HepG2 (cell line): ENCODE results near the gene SDK1. TPM values are rescaled to one million over a fixed set of nuclear protein-coding genes. Genes with fewer than 3 reads are reported as not detected.

Source experiments
- ATAC-seq: fragments of 200-7000 bp; cut with Tn5 transposase; 3 replicates; pipeline ENCODE4 v1.9.1; 2020; ENCODE audit warnings: mild to moderate bottlenecking, moderate library complexity
- BruUV-seq: library from RNA; stranded (reverse); fragments of 400-500 nt; replicated peaks from 2 replicates; lab custom pipeline; 2021; lab: Mats Ljungman, UMichigan
- CTCF ChIA-PET: fragments of 300-600 bp; formaldehyde crosslinking; extraction: SDS; loops from one replicate; lab custom pipeline; 2021; ENCODE audit warnings: low total read pairs, inconsistent platforms, low intra/inter-chr PET ratio; lab: Yijun Ruan, JAX
- POLR2A ChIA-PET: fragments of 350-600 bp; sonication (Branson Sonifier 250); formaldehyde crosslinking; loops from one replicate; lab custom pipeline; 2020; ENCODE audit warnings: antibody characterized with exemption, inconsistent platforms; lab: Yijun Ruan, JAX
- DNase-seq: peaks from one replicate; pipeline ENCODE4 v3.0.0-alpha.2; 2015; ENCODE audit warnings: low spot score
- FAIRE-seq: peaks from 3 replicates; lab custom pipeline; 2011; peaks lifted over from hg19 to GRCh38; lab: Jason Lieb, UNC
- H2AFZ ChIP-seq: one replicate; pipeline ENCODE4 v1.6.1; 2011; ENCODE audit warnings: low read length, inconsistent platforms
- H3K27ac ChIP-seq: fragments of 300-600 bp; 3 replicates; pipeline ENCODE4 v1.8.0; 2011; ENCODE audit warnings: mixed run types, mild to moderate bottlenecking, mixed read lengths, low read length, inconsistent platforms; ENCODE audit not compliant: insufficient read depth; ENCODE audit errors: extremely low read length
- H3K27me3 ChIP-seq, 2 experiments: fragments of 200-600 bp in 1 of 2; 2 replicates in 1 of 2; 3 replicates in 1 of 2; pipeline versions ENCODE4 v1.6.0 to v1.8.0; 2011; ENCODE audit warnings: low read length in 2 of 2, mild to moderate bottlenecking in 2 of 2, moderate library complexity in 2 of 2, inconsistent platforms in 1 of 2; ENCODE audit not compliant: insufficient read depth in 2 of 2, control insufficient read depth in 1 of 2
- H3K36me3 ChIP-seq, 2 experiments: fragments of 200-600 bp in 1 of 2; replicated peaks in 1 of 2; 2 replicates in 1 of 2; 3 replicates in 1 of 2; pipeline versions ENCODE4 v1.5.1 to v1.8.0; 2011; ENCODE audit warnings: low read length in 2 of 2, inconsistent platforms in 1 of 2; ENCODE audit not compliant: insufficient read depth in 2 of 2, control insufficient read depth in 1 of 2
- H3K4me1 ChIP-seq: 2 replicates; pipeline ENCODE4 v1.5.1; 2012; ENCODE audit warnings: low read length, inconsistent platforms; ENCODE audit not compliant: insufficient read depth
- H3K4me2 ChIP-seq: 2 replicates; pipeline ENCODE4 v1.6.0; 2011; ENCODE audit warnings: low read depth, low read length, inconsistent platforms
- H3K4me3 ChIP-seq, 3 experiments: fragments of 200-600 bp in 1 of 3; sonication (generic), shearing (Covaris generic) in 1 of 3; replicated peaks in 1 of 3; 2 replicates each; pipeline ENCODE4 v1.5.1; 2011 to 2016; ENCODE audit warnings: low read length in 3 of 3, inconsistent platforms in 2 of 3, low read depth in 2 of 3, mild to moderate bottlenecking in 2 of 3, control low read depth in 1 of 3, mixed read lengths in 1 of 3; ENCODE audit not compliant: insufficient read depth in 1 of 3
- H3K79me2 ChIP-seq: one replicate; pipeline ENCODE4 v1.6.1; 2011; ENCODE audit warnings: low read length, inconsistent platforms; ENCODE audit not compliant: insufficient read depth
- H3K9ac ChIP-seq: 2 replicates; pipeline ENCODE4 v1.6.0; 2011; ENCODE audit warnings: mild to moderate bottlenecking, low read depth, low read length, inconsistent platforms; ENCODE audit not compliant: insufficient read depth
- H3K9me3 ChIP-seq: 2 replicates; pipeline ENCODE4 v1.5.1; 2012; ENCODE audit warnings: mild to moderate bottlenecking, low read length
- H4K20me1 ChIP-seq: 2 replicates; pipeline ENCODE4 v1.6.0; 2011; ENCODE audit warnings: inconsistent platforms, mild to moderate bottlenecking, low read length, moderate library complexity; ENCODE audit not compliant: insufficient read depth
- CHD4 ChIP-seq: fragments of 200-600 bp; sonication (generic); IDR thresholded peaks from 2 replicates; pipeline ENCODE4 v1.7.0; 2017; ENCODE audit warnings: mild to moderate bottlenecking, low read length, borderline replicate concordance
- DNMT1 ChIP-seq: sonication (generic); formaldehyde crosslinking; IDR thresholded peaks from 2 replicates; pipeline ENCODE4 v1.5.1; 2020; ENCODE audit warnings: mild to moderate bottlenecking, missing genetic modification reagents
- SMYD3 ChIP-seq: sonication (generic); formaldehyde crosslinking; IDR thresholded peaks from 2 replicates; pipeline ENCODE4 v1.8.1; 2023; ENCODE audit warnings: mild to moderate bottlenecking, missing genetic modification reagents
- ZNF501 ChIP-seq: sonication (generic); formaldehyde crosslinking; IDR thresholded peaks from 2 replicates; pipeline ENCODE4 v1.5.1; 2020; ENCODE audit warnings: mild to moderate bottlenecking, moderate library complexity, missing genetic modification reagents
- ZSCAN21 ChIP-seq: sonication (generic); formaldehyde crosslinking; IDR thresholded peaks from 2 replicates; pipeline ENCODE4 v1.8.0; 2022; ENCODE audit warnings: mild to moderate bottlenecking, missing genetic modification reagents, moderate library complexity, borderline replicate concordance
- WGBS: methylation state at CpG from one replicate; pipeline ENCODE4 v1.1.6; 2017; ENCODE audit warnings: low lambda C conversion rate; 5-methylcytosine and 5-hydroxymethylcytosine counted together
- in situ Hi-C: cut with HindIII; loops from 2 replicates; pipeline ENCODE4 v1.10.0; 2017; ENCODE audit warnings: low pct_unique_long_range_greater_than_20kb; ENCODE audit not compliant: extremely low pct_ligation_motif_present
- intact Hi-C: fragments of 100-400 bp; cut with micrococcal nuclease; formaldehyde crosslinking; loops from one replicate; pipeline ENCODE4 v1.10.0; 2022; ENCODE audit not compliant: unreplicated experiment
- polyA plus RNA-seq, 8 experiments: library from polyadenylated mRNA; depleted of rRNA in 3 of 8; stranded (reverse) in 7 of 8; unstranded in 1 of 8; fragments of >200 nt; fragmentation: Illumina TruSeq in 4 of 8; extraction: Trizol in 4 of 8; gene quantifications; 2 replicates each; pipeline versions ENCODE4 v1.2.1 to v1.2.3, GENCODE V29; 2011 to 2016; ENCODE audit warnings: low read depth in 4 of 8, missing spikeins in 1 of 8, mixed read lengths in 1 of 8; ENCODE audit not compliant: insufficient read depth in 1 of 8
- total RNA-seq, 5 experiments: library from RNA; depleted of rRNA; stranded (reverse); fragments of >200 nt; fragmentation: Illumina TruSeq; extraction: Trizol; gene quantifications; 2 replicates each; pipeline ENCODE4 v1.2.3, GENCODE V29; 2016; ENCODE audit warnings: low read depth in 1 of 5
- TF ChIP-seq, protein P1 (sequence below): sonication (generic); formaldehyde crosslinking; IDR thresholded peaks from 2 replicates; pipeline ENCODE4 v1.4.0; 2020; ENCODE audit warnings: mild to moderate bottlenecking, missing genetic modification reagents
- TF ChIP-seq, protein P2 (sequence below): sonication (generic); formaldehyde crosslinking; IDR thresholded peaks from 2 replicates; pipeline ENCODE4 v1.9.0; 2021; ENCODE audit warnings: missing genetic modification reagents, borderline replicate concordance
- TF ChIP-seq, protein P3 (sequence below), 2 experiments: fragments of 450-650 bp in 1 of 2; sonication (generic) in 1 of 2; formaldehyde crosslinking; IDR thresholded peaks; 2 replicates each; pipeline versions ENCODE4 v1.5.0 to v1.8.0; 2020 to 2022; ENCODE audit warnings: mild to moderate bottlenecking in 1 of 2, missing genetic modification reagents in 1 of 2
- TF ChIP-seq, protein P4 (sequence below): sonication (generic); formaldehyde crosslinking; IDR thresholded peaks from 2 replicates; pipeline ENCODE4 v1.4.0; 2020; ENCODE audit warnings: missing genetic modification reagents
- TF ChIP-seq, protein P5 (sequence below): sonication (generic); formaldehyde crosslinking; IDR thresholded peaks from 2 replicates; pipeline ENCODE4 v1.5.1; 2020; ENCODE audit warnings: missing genetic modification reagents, mild to moderate bottlenecking, borderline replicate concordance

SDK1 gene
- total and polyA plus RNA-seq, 2 of the 13 experiments (the other 11 are each of a cell fraction or from before 2014, with no cell fraction given) = 0.35 to 2.4 TPM

DNA sequence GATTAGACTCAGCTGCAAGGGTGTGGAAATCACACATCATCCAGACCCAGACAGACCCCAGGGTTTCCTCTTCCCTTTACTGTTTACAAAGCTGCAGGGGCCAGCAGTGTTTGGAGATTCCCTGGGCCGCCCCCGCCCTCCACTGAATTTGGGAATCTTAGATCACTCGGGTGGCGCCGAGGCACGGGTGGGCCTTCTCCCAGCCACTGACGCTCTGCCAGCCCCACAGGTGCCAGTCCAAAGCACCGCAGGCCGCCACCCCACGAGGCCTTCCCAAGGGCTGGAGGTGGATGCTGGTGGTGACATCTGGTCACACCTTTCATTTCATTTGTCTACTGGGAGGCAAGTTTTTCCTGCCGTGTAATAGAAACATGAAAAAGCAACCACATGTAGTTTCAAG is 941.7 kb downstream of the SDK1 start:
- Histone ChIP-seq H3K27me3 (no peaks in the 10 kb centered on the region), H3K9me3 (no peaks in the 10 kb centered on the region), H3K27ac (no peak overlapping the region), H3K4me1 (peaks cover 31% of the 10 kb centered on the region), H3K36me3 (no peaks in the 10 kb centered on the region), H3K4me2 (no peak overlapping the region), H3K9ac (no peak overlapping the region), H4K20me1 (no peaks in the 10 kb centered on the region), H3K79me2 (no peaks in the 10 kb centered on the region), H3K4me3 (no peak overlapping the region), H2AFZ (no peak overlapping the region)
- POLR2A ChIA-PET = no interaction called here
- in situ Hi-C loops = no loop called here
- no peak for DNase-seq
- CTCF ChIA-PET = no interaction called here
- intact Hi-C loops = no loop called here
- no peak for FAIRE-seq
- no TSS peak for BruUV-seq
- ATAC-seq = no peak
- 82% methylated on average over 10 of the region's 11 CpGs for WGBS
- TF ChIP-seq, protein P1, sequence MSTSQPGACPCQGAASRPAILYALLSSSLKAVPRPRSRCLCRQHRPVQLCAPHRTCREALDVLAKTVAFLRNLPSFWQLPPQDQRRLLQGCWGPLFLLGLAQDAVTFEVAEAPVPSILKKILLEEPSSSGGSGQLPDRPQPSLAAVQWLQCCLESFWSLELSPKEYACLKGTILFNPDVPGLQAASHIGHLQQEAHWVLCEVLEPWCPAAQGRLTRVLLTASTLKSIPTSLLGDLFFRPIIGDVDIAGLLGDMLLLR = no peak
- no peak for TF ChIP-seq CHD4
- TF ChIP-seq, protein P2, sequence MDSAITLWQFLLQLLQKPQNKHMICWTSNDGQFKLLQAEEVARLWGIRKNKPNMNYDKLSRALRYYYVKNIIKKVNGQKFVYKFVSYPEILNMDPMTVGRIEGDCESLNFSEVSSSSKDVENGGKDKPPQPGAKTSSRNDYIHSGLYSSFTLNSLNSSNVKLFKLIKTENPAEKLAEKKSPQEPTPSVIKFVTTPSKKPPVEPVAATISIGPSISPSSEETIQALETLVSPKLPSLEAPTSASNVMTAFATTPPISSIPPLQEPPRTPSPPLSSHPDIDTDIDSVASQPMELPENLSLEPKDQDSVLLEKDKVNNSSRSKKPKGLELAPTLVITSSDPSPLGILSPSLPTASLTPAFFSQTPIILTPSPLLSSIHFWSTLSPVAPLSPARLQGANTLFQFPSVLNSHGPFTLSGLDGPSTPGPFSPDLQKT = no peak
- TF ChIP-seq SMYD3 (CRISPR knock-in tag) = no peak
- TF ChIP-seq ZNF501 (CRISPR knock-in tag) = no peak
- TF ChIP-seq, protein P3, sequence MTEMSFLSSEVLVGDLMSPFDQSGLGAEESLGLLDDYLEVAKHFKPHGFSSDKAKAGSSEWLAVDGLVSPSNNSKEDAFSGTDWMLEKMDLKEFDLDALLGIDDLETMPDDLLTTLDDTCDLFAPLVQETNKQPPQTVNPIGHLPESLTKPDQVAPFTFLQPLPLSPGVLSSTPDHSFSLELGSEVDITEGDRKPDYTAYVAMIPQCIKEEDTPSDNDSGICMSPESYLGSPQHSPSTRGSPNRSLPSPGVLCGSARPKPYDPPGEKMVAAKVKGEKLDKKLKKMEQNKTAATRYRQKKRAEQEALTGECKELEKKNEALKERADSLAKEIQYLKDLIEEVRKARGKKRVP (CRISPR knock-in tag; IDR thresholded peaks at IDR 0.05) = no peak
- TF ChIP-seq, protein P4, sequence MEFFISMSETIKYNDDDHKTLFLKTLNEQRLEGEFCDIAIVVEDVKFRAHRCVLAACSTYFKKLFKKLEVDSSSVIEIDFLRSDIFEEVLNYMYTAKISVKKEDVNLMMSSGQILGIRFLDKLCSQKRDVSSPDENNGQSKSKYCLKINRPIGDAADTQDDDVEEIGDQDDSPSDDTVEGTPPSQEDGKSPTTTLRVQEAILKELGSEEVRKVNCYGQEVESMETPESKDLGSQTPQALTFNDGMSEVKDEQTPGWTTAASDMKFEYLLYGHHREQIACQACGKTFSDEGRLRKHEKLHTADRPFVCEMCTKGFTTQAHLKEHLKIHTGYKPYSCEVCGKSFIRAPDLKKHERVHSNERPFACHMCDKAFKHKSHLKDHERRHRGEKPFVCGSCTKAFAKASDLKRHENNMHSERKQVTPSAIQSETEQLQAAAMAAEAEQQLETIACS (CRISPR knock-in tag) = no peak
- no peak for TF ChIP-seq DNMT1
- no peak for TF ChIP-seq ZSCAN21 (CRISPR knock-in tag)
- TF ChIP-seq, protein P5, sequence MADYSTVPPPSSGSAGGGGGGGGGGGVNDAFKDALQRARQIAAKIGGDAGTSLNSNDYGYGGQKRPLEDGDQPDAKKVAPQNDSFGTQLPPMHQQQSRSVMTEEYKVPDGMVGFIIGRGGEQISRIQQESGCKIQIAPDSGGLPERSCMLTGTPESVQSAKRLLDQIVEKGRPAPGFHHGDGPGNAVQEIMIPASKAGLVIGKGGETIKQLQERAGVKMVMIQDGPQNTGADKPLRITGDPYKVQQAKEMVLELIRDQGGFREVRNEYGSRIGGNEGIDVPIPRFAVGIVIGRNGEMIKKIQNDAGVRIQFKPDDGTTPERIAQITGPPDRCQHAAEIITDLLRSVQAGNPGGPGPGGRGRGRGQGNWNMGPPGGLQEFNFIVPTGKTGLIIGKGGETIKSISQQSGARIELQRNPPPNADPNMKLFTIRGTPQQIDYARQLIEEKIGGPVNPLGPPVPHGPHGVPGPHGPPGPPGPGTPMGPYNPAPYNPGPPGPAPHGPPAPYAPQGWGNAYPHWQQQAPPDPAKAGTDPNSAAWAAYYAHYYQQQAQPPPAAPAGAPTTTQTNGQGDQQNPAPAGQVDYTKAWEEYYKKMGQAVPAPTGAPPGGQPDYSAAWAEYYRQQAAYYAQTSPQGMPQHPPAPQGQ (CRISPR knock-in tag) = no peak
- TF ChIP-seq, all 625 proteins: peak for 0
